Measurements from ENCODE around the gene PIWIL4. TPM values are rescaled to one million over a fixed set of nuclear protein-coding genes. Genes with fewer than 3 reads are reported as not detected.
"Not testable (repeated sequence)": the region's sequence is repeated elsewhere in the genome, so short reads cannot be mapped to it uniquely, and the experiment has no call there.

Gene PIWIL4
- total RNA-seq, 1 experiment from 2014 or later, result 7.7 TPM

GRCh38 chr11:94638301-94638901, 71.2 kb downstream of the PIWIL4 start:
- no peak for DNase-seq
- no peak for TF ChIP-seq CTCF (IDR thresholded peaks at IDR 0.05; ENCODE audit: unreplicated experiment)
- CTCF ChIA-PET, result no interaction called here
- H3K27me3 Mint-ChIP-seq (ENCODE audit: unreplicated experiment), result no peaks in the 10 kb centered on the region
- no peak overlapping the region for H3K4me3 Mint-ChIP-seq (ENCODE audit: low read depth, unreplicated experiment)
- no peak overlapping the region for H3K27ac Mint-ChIP-seq (ENCODE audit: unreplicated experiment)
- BruUV-seq (replicated peaks), result no TSS peak
- intact Hi-C loops (cut with micrococcal nuclease; ENCODE audit: unreplicated experiment), result no loop called here
- peaks cover 10% of the 10 kb centered on the region for H3K4me1 Mint-ChIP-seq (ENCODE audit: low read depth, unreplicated experiment)
- no peaks in the 10 kb centered on the region for H3K36me3 Mint-ChIP-seq (ENCODE audit: insufficient read depth, unreplicated experiment)
- no peaks in the 10 kb centered on the region for H3K9me3 Mint-ChIP-seq (ENCODE audit: low read depth, unreplicated experiment)

- no peak for DNase-seq
- H3K4me1 Mint-ChIP-seq (ENCODE audit: low read depth, unreplicated experiment), result peaks cover 10% of the 10 kb centered on the region
- CTCF ChIA-PET, result no interaction called here
- H3K27me3 Mint-ChIP-seq (ENCODE audit: unreplicated experiment), result no peaks in the 10 kb centered on the region
- H3K9me3 Mint-ChIP-seq (ENCODE audit: low read depth, unreplicated experiment), result no peaks in the 10 kb centered on the region
- no TSS peak for BruUV-seq (replicated peaks)
- no peak for TF ChIP-seq CTCF (IDR thresholded peaks at IDR 0.05; ENCODE audit: unreplicated experiment)
- no peak overlapping the region for H3K27ac Mint-ChIP-seq (ENCODE audit: unreplicated experiment)
- H3K4me3 Mint-ChIP-seq (ENCODE audit: low read depth, unreplicated experiment), result no peak overlapping the region
- H3K36me3 Mint-ChIP-seq (ENCODE audit: insufficient read depth, unreplicated experiment), result no peaks in the 10 kb centered on the region
- intact Hi-C loops (cut with micrococcal nuclease; ENCODE audit: unreplicated experiment), result no loop called here
These were observed 71.8 kb downstream of the PIWIL4 start for GRCh38 chr11:94638902-94639373.

- Mint-ChIP-seq H3K4me1 (ENCODE audit: low read depth, unreplicated experiment) (peaks cover 20% of the 10 kb centered on the region), H3K36me3 (ENCODE audit: insufficient read depth, unreplicated experiment) (no peaks in the 10 kb centered on the region), H3K4me3 (ENCODE audit: low read depth, unreplicated experiment) (no peak overlapping the region), H3K9me3 (ENCODE audit: low read depth, unreplicated experiment) (no peaks in the 10 kb centered on the region), H3K27me3 (ENCODE audit: unreplicated experiment) (no peaks in the 10 kb centered on the region), H3K27ac (ENCODE audit: unreplicated experiment) (no peak overlapping the region)
- TF ChIP-seq CTCF (IDR thresholded peaks at IDR 0.05; ENCODE audit: unreplicated experiment), result no peak
- no TSS peak for BruUV-seq (replicated peaks)
- intact Hi-C loops (cut with micrococcal nuclease; ENCODE audit: unreplicated experiment), result no loop called here
- CTCF ChIA-PET, result interaction anchor here (0.7 kb wide), 1 partner anchor 103 kb away, joined by 3 read pairs; no protein-coding TSS in a partner anchor
- DNase-seq, result no peak
These were observed 72.9 kb downstream of the PIWIL4 start for GRCh38 chr11:94639901-94640721.

GRCh38 chr11:94641167-94641761, 74.1 kb downstream of the PIWIL4 start:
- intact Hi-C loops (cut with micrococcal nuclease; ENCODE audit: unreplicated experiment), result no loop called here
- BruUV-seq (replicated peaks), result no TSS peak
- DNase-seq, result no peak
- no peak overlapping the region for H3K4me3 Mint-ChIP-seq (ENCODE audit: low read depth, unreplicated experiment)
- no peak overlapping the region for H3K27ac Mint-ChIP-seq (ENCODE audit: unreplicated experiment)
- no peaks in the 10 kb centered on the region for H3K9me3 Mint-ChIP-seq (ENCODE audit: low read depth, unreplicated experiment)
- CTCF ChIA-PET, result no interaction called here
- H3K36me3 Mint-ChIP-seq (ENCODE audit: insufficient read depth, unreplicated experiment), result no peaks in the 10 kb centered on the region
- no peaks in the 10 kb centered on the region for H3K27me3 Mint-ChIP-seq (ENCODE audit: unreplicated experiment)
- peaks cover 27% of the 10 kb centered on the region for H3K4me1 Mint-ChIP-seq (ENCODE audit: low read depth, unreplicated experiment)
- TF ChIP-seq CTCF (IDR thresholded peaks at IDR 0.05; ENCODE audit: unreplicated experiment), result no peak

GRCh38 chr11:94643186-94643585, 76.0 kb downstream of the PIWIL4 start:
- H3K27ac Mint-ChIP-seq (ENCODE audit: unreplicated experiment); H3K27me3 Mint-ChIP-seq (ENCODE audit: unreplicated experiment); intact Hi-C loops (cut with micrococcal nuclease; ENCODE audit: unreplicated experiment); H3K4me3 Mint-ChIP-seq (ENCODE audit: low read depth, unreplicated experiment); DNase-seq; H3K36me3 Mint-ChIP-seq (ENCODE audit: insufficient read depth, unreplicated experiment); H3K9me3 Mint-ChIP-seq (ENCODE audit: low read depth, unreplicated experiment); BruUV-seq (replicated peaks); CTCF ChIA-PET: not testable (repeated sequence)
- peaks cover 27% of the 10 kb centered on the region for H3K4me1 Mint-ChIP-seq (ENCODE audit: low read depth, unreplicated experiment)

Measured in Calu3 (cell line).